Choroid plexus epithelial cell (primary cell): ENCODE measurements around the gene PLXNB1.

Experiments used
- DNase-seq: peaks from one replicate; pipeline ENCODE4 v3.0.0-alpha.2; 2010; ENCODE audit warnings: low read depth
- H3K4me3 ChIP-seq: 2 replicates; pipeline ENCODE4 v1.5.1; 2011; ENCODE audit warnings: low read depth, mild to moderate bottlenecking, control low read depth, low read length, moderate library complexity
- TF ChIP-seq, protein P1 (sequence below): conservative IDR thresholded peaks from 2 replicates; pipeline ENCODE4 v1.5.1; 2011; ENCODE audit warnings: low read depth, mild to moderate bottlenecking, control low read depth, inconsistent platforms, low read length, moderate library complexity

The PLXNB1 gene

DNA sequence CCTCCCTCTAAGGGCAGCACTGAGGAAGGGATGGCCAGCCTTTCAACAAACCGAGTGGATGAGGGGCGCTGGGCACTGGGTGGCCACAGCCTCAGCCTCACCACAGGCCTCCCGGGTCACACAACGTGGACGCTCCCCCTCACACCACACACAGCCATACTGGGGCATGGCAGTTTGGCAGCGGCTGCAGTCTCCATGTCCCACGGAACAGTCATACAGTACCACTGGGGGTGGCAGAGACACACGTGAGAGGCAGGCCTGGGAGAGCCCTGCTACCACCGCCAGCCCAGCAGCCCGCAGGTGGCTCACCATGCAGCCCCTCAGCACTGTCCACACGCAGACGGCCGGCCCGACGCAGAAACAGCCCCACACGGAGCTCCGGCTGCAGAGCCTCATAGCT, 11.7 kb downstream of the PLXNB1 start:
- DNase-seq: no peak
- no peak overlapping the region for H3K4me3 ChIP-seq
- TF ChIP-seq, protein P1, sequence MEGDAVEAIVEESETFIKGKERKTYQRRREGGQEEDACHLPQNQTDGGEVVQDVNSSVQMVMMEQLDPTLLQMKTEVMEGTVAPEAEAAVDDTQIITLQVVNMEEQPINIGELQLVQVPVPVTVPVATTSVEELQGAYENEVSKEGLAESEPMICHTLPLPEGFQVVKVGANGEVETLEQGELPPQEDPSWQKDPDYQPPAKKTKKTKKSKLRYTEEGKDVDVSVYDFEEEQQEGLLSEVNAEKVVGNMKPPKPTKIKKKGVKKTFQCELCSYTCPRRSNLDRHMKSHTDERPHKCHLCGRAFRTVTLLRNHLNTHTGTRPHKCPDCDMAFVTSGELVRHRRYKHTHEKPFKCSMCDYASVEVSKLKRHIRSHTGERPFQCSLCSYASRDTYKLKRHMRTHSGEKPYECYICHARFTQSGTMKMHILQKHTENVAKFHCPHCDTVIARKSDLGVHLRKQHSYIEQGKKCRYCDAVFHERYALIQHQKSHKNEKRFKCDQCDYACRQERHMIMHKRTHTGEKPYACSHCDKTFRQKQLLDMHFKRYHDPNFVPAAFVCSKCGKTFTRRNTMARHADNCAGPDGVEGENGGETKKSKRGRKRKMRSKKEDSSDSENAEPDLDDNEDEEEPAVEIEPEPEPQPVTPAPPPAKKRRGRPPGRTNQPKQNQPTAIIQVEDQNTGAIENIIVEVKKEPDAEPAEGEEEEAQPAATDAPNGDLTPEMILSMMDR: no peak

DNA sequence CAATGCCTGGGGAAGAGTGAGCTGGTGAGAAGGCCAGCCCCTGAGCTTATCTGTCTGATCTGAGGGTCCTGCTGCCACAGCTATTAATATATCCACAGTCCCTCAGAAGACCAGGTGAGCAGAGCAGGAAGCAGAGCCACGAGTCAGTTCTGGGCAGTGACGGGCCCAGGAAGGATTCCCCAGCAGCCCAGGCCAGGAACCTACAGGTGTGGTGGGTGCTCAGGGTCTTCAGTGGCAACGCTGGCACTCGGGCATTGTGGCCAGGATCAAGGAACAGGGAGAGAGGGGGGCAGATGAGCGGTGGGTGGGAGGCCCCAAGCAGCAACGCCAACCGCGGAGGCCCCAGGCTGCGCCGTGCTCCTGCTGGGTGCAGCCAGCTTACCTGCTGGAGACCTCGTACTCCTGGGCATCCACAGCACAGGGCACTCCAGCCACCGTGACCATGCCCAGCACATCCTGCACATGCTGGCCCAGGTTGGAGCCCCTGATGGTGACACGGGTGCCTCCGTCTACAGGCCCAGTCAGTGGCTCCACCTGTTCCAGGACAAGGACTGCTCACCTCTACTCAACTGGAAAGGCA, 12.3 kb downstream of the PLXNB1 start:
- DNase-seq: no peak
- H3K4me3 ChIP-seq: no peak overlapping the region
- TF ChIP-seq, protein P1: no peak

DNA sequence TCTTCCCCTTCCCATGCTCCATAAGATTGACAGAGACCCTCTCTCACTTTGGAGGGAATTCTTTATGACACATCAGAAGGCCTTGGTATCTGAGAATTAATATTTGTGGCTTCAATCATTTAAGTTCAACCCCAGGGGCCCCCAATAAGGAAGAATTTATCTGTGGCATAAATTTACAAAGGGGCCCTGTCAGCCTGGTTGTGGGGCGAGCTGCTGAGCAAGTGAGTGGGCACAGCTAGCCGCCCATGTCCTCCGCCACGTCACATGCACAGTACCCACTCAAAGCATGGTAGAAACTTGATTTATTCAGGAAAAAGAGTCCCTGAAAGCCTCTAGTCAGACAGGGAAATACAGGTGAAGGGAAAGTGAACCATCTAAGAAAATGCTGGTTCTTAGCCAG, 13.3 kb downstream of the PLXNB1 start:
- no peak overlapping the region for H3K4me3 ChIP-seq
- TF ChIP-seq, protein P1: no peak
- no peak for DNase-seq

DNA sequence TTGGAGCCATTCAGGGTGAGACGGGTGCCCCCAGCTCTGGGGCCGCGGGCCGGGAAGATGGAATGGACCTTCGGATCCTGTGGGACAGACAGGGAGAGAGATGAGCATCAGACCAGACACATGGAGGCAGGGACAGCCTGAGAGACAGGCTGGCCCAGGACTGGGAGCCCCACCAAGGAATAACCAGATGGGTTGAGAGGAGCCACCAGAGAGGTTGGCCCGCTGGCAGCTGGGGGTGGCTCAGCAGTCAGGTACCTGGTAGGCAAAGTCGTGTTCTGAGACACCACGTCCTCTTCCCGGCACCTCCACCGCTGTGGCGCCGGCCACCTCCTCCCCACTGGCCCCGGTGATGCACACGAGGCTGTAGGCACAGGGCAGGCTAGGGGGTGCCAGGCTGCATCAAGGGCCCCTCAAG, 13.8 kb downstream of the PLXNB1 start:
- DNase-seq: no peak

DNA sequence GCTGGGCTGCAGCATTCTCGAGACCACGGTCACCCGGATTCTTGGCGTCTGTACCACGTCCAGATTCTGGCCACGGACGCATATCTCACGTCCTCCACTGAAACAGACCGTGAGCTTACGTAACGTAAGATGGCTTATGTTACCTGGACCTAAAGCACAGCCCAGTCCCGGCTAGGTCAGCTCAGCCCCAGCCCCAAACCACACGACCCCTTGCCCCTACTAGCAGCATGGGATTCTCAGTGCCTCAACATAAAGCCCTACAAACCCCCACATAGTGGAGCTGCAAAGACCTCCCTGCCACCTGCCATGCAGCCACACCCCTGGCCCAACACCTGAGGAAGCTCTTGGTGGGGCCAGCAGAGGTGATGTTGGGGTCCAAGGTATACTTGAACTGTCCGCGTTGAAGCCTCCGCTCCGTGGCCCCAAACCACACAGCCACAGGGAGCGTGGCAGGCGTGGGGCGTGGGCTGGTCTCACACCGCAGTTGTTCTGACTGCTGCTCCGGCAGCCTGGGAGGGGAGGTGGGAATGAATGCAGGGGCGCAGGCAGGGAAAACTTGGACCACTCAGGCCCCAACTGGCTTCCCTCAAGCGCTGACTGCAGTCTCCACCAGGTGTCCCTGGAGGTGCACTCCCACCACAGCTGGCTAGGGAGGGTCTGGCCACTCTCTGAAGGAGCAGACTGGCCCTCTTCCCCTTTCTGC, 14.5 kb downstream of the PLXNB1 start:
- TF ChIP-seq, protein P1: peak; percentile 10
- no peak overlapping the region for H3K4me3 ChIP-seq
- DNase-seq: no peak

More for the DNA sequence above, 13.8 kb downstream of the PLXNB1 start:
- TF ChIP-seq, protein P1: no peak
- H3K4me3 ChIP-seq: no peak overlapping the region

DNA sequence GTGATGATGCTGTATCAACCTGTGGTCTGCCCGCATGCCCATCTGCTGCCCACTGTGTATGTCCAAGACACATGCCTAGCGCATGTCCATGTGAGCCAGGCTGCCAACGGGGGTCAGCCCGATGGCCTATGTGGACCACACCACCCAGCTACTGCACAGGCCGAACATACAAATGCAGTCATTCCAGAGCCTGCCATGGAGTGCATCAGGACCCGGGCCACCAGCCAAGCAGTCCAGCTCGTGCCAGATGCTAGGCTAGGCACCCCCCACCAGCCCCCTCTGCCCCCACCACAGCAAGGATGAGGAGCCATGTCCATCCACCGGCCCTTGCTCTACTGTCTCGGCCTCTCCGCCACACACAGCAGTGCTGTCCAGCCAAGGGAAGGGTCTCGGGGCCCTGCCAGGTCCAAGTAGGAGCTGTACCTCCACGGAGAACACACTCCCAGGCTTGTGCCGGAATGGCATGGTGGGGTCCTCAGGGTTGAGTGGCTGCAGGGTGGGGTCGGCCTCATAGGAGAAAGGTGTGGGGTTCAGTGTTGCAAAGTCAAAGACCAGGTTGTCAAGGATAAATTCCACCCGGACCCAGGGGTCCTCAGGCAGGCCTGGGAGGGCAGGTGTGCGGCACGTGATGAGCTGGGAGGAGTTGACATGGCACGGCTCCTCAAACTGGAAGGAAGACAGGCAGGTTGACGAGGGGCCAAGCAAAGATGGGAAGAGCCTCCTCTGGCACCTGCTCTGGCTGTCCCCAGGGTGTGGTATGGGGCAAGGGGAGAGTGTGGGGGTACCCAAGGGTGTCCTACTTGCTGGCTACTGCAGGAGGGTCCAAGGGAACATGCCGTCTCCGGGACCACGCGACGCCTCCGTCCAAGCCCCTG, 15.3 kb downstream of the PLXNB1 start:
- TF ChIP-seq, protein P1: no peak
- no peak overlapping the region for H3K4me3 ChIP-seq
- no peak for DNase-seq
